HG03045 (cell line): ENCODE measurements around the gene NKAIN4.

Experiments
- ATAC-seq: cut with Tn5 transposase; IDR thresholded peaks from one replicate; pipeline ENCODE4 v1.9.1; 2021; ENCODE audit warnings: mild to moderate bottlenecking, moderate library complexity; ENCODE audit not compliant: unreplicated experiment

NKAIN4 gene

GRCh38 chr20:63198606-63199005 is 55.7 kb downstream of the NKAIN4 start:
- no peak for ATAC-seq

DNA sequence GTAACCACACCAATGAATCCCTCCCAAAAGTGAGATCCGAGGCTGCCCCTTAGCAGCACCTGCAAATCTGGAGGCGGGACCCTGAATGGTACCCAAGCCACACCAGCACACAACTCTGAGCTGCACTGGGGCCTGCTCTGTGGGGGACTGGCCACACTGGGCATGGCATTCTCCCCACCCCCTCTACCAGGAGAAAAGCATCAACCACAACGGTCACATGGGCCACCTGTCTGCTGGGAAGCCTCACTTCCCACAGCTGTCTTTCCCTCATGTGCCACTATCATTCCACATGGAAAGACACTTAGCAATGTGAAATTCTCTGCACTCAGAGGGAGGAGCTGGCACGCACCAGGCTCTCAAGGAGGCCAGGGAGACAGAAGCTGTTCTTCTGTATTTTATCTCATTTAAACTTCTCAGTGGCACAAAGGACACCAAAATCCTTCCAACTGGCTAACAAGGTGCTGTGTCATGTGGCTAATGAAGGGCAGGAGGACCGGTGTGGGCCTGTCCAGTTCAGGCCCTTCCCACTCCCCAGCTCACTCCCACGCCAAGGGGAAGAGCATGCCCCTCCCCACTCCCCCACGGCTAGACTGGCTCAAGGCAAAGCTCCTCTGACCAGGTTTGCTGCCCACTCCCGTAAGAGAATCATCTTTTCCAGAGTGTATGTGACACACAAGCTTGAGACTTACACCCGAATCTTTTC is 57.3 kb downstream of the NKAIN4 start:
- no peak for ATAC-seq

DNA sequence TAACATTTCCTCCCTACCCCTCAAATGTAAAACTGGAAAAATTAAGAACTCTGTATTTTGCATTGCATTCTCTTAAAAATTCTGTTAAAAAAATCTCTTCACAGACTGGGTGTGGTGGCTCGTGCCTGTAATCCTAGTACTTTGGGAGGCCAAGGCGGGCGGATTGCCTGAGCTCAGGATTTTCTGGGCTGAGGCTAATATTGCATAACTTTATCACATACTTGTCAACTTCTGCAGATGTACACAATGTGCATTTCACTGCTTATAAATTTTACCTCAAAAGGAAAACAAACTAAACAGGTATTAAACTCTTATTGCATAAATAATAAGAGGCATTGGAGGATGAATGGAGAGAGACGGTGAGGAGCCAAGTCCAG is 59.5 kb downstream of the NKAIN4 start:
- ATAC-seq = no peak

- ATAC-seq = no peak
These were observed 60.1 kb downstream of the NKAIN4 start for GRCh38 chr20:63194007-63194796.

DNA sequence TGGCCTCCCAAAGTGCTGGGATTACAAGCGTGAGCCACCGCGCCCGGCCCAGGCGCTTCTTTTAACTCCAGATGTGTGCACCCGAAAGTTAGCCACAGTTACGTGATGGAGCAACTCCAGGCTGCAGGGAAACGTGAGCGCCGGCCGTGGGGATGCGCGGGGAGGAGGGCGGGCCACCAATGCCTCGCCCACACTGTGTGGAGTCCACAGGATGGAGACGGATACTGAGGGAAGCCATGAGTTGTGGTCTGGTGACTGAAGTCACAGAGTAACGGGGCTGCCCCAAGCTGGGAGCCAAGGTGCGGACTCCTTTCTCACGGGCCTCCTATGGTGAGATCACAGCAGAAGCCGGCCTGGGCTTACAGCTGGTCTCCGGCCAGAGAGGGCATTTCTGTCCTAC is 61.5 kb downstream of the NKAIN4 start:
- no peak for ATAC-seq

DNA sequence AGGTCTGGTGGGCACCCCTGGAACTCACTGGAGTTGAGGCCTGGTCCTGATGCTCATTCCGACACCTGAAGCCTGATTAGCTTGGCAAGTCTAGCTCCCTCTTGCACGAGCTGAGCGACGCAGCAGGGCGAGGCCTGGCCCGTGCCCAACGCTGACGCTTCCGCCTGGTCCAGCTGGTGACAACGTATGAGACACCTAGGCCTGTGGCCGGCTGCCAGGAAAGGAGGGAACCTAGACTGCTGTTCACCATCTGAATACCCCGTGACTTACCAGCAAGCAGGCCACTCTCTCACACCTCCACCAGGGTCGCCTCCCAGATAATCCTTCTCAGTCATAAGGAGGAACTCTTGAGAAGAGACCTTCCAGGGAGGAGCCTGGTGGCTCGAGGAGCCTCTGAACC is 62.9 kb downstream of the NKAIN4 start:
- no peak for ATAC-seq

GRCh38 chr20:63190828-63191227 is 63.4 kb downstream of the NKAIN4 start:
- no peak for ATAC-seq
